Measurements from ENCODE around the gene P2RY14.

P2RY14 gene

GRCh38 chr3:151297429-151297828 lies 19.1 kb upstream of the P2RY14 start:
- no peak overlapping the region for H2BK12ac ChIP-seq (ENCODE audit: low read length in 2 of 2)
- H3K9ac ChIP-seq (ENCODE audit: low read length) = no peak overlapping the region
- no peak overlapping the region for H3K23ac ChIP-seq (ENCODE audit: low read length in 2 of 2)
- H3K79me1 ChIP-seq (replicated peaks; ENCODE audit: low read length, poor library complexity, severe bottlenecking) = no peaks in the 10 kb centered on the region
- no peak overlapping the region for H2BK15ac ChIP-seq (ENCODE audit: low read depth, poor library complexity, severe bottlenecking)
- peaks cover 3% of the 10 kb centered on the region for H3K4me1 ChIP-seq (ENCODE audit: control insufficient read depth, insufficient read depth, low read depth, low read length)
- no peak overlapping the region for H2BK5ac ChIP-seq (ENCODE audit: low read depth, low read length, poor library complexity, severe bottlenecking)
- no peak overlapping the region for H3K27ac ChIP-seq (ENCODE audit: low read length, poor library complexity, severe bottlenecking)
- no peak overlapping the region for H4K8ac ChIP-seq (ENCODE audit: low read length)
- no peaks in the 10 kb centered on the region for H3K36me3 ChIP-seq (ENCODE audit: control insufficient read depth in 1 of 2, insufficient read depth in 2 of 2, low read depth in 1 of 2, low read length in 2 of 2)
- H3K18ac ChIP-seq (ENCODE audit: low read depth in 1 of 2, low read length in 2 of 2) = no peak overlapping the region
- DNase-seq = no peak
- no peak overlapping the region for H2AFZ ChIP-seq (ENCODE audit: low read depth, low read length)
- H3K14ac ChIP-seq (ENCODE audit: low read length in 2 of 2) = no peak overlapping the region
- no peak overlapping the region for H4K91ac ChIP-seq (ENCODE audit: low read length)
- no peak overlapping the region for H2AK5ac ChIP-seq (ENCODE audit: low read length, severe bottlenecking)
- H2BK120ac ChIP-seq (ENCODE audit: low read depth, low read length) = no peak overlapping the region
- H3K4ac ChIP-seq (ENCODE audit: low read depth in 1 of 2, low read length in 2 of 2) = no peak overlapping the region
- H3K4me2 ChIP-seq (ENCODE audit: low read length, poor library complexity, severe bottlenecking) = no peak overlapping the region
- no peak overlapping the region for H3K4me3 ChIP-seq (ENCODE audit: insufficient read depth in 1 of 2, low read depth in 1 of 2, low read length in 2 of 2)
- H3K27me3 ChIP-seq (ENCODE audit: control insufficient read depth in 1 of 2, insufficient read depth in 1 of 2, low read length in 2 of 2) = no peaks in the 10 kb centered on the region
- WGBS = 60% methylated on average over 1 of the region's 2 CpGs
- H3K9me3 ChIP-seq (ENCODE audit: control insufficient read depth, low read length) = no peaks in the 10 kb centered on the region

GRCh38 chr3:151296226-151296625 lies 17.9 kb upstream of the P2RY14 start:
- Histone ChIP-seq H3K9me3 (ENCODE audit: control insufficient read depth, low read length) (no peaks in the 10 kb centered on the region), H3K9ac (ENCODE audit: low read length) (no peak overlapping the region), H3K4ac (ENCODE audit: low read depth in 1 of 2, low read length in 2 of 2) (no peak overlapping the region), H3K79me1 (replicated peaks; ENCODE audit: low read length, poor library complexity, severe bottlenecking) (no peaks in the 10 kb centered on the region), H2BK12ac (ENCODE audit: low read length in 2 of 2) (peak overlapping the region in 1 of 2 experiments; percentile 63), H2AFZ (ENCODE audit: low read depth, low read length) (no peak overlapping the region), H3K36me3 (ENCODE audit: control insufficient read depth in 1 of 2, insufficient read depth in 2 of 2, low read depth in 1 of 2, low read length in 2 of 2) (no peaks in the 10 kb centered on the region), H3K4me3 (ENCODE audit: insufficient read depth in 1 of 2, low read depth in 1 of 2, low read length in 2 of 2) (no peak overlapping the region), H4K8ac (ENCODE audit: low read length) (no peak overlapping the region), H4K91ac (ENCODE audit: low read length) (no peak overlapping the region), H3K18ac (ENCODE audit: low read depth in 1 of 2, low read length in 2 of 2) (no peak overlapping the region), H3K4me1 (ENCODE audit: control insufficient read depth, insufficient read depth, low read depth, low read length) (peaks cover 3% of the 10 kb centered on the region), H3K4me2 (ENCODE audit: low read length, poor library complexity, severe bottlenecking) (no peak overlapping the region), H3K27me3 (ENCODE audit: control insufficient read depth in 1 of 2, insufficient read depth in 1 of 2, low read length in 2 of 2) (no peaks in the 10 kb centered on the region), H2BK120ac (ENCODE audit: low read depth, low read length) (no peak overlapping the region), H2BK5ac (ENCODE audit: low read depth, low read length, poor library complexity, severe bottlenecking) (no peak overlapping the region), H2AK5ac (ENCODE audit: low read length, severe bottlenecking) (no peak overlapping the region), H3K14ac (ENCODE audit: low read length in 2 of 2) (no peak overlapping the region), H2BK15ac (ENCODE audit: low read depth, poor library complexity, severe bottlenecking) (no peak overlapping the region), H3K27ac (ENCODE audit: low read length, poor library complexity, severe bottlenecking) (no peak overlapping the region), H3K23ac (ENCODE audit: low read length in 2 of 2) (no peak overlapping the region)
- 100% methylated on average over 3 of the region's 3 CpGs for WGBS
- no peak for DNase-seq

- no peak overlapping the region for H4K8ac ChIP-seq (ENCODE audit: low read length)
- H2BK12ac ChIP-seq (ENCODE audit: low read length in 2 of 2) = peak overlapping the region in 1 of 2 experiments; percentile 52
- H2BK5ac ChIP-seq (ENCODE audit: low read depth, low read length, poor library complexity, severe bottlenecking) = no peak overlapping the region
- WGBS = 75% methylated on average over 6 of the region's 6 CpGs
- H3K14ac ChIP-seq (ENCODE audit: low read length in 2 of 2) = no peak overlapping the region
- no peak overlapping the region for H2BK120ac ChIP-seq (ENCODE audit: low read depth, low read length)
- H3K27me3 ChIP-seq (ENCODE audit: control insufficient read depth in 1 of 2, insufficient read depth in 1 of 2, low read length in 2 of 2) = no peaks in the 10 kb centered on the region
- DNase-seq = no peak
- H2AFZ ChIP-seq (ENCODE audit: low read depth, low read length) = no peak overlapping the region
- no peaks in the 10 kb centered on the region for H3K9me3 ChIP-seq (ENCODE audit: control insufficient read depth, low read length)
- no peaks in the 10 kb centered on the region for H3K36me3 ChIP-seq (ENCODE audit: control insufficient read depth in 1 of 2, insufficient read depth in 2 of 2, low read depth in 1 of 2, low read length in 2 of 2)
- H3K18ac ChIP-seq (ENCODE audit: low read depth in 1 of 2, low read length in 2 of 2) = no peak overlapping the region
- H3K4me3 ChIP-seq (ENCODE audit: insufficient read depth in 1 of 2, low read depth in 1 of 2, low read length in 2 of 2) = no peak overlapping the region
- no peak overlapping the region for H3K27ac ChIP-seq (ENCODE audit: low read length, poor library complexity, severe bottlenecking)
- no peak overlapping the region for H3K4me2 ChIP-seq (ENCODE audit: low read length, poor library complexity, severe bottlenecking)
- H2AK5ac ChIP-seq (ENCODE audit: low read length, severe bottlenecking) = no peak overlapping the region
- no peak overlapping the region for H2BK15ac ChIP-seq (ENCODE audit: low read depth, poor library complexity, severe bottlenecking)
- no peak overlapping the region for H3K9ac ChIP-seq (ENCODE audit: low read length)
- H4K91ac ChIP-seq (ENCODE audit: low read length) = no peak overlapping the region
- no peak overlapping the region for H3K23ac ChIP-seq (ENCODE audit: low read length in 2 of 2)
- H3K4ac ChIP-seq (ENCODE audit: low read depth in 1 of 2, low read length in 2 of 2) = peak overlapping the region in 1 of 2 experiments; percentile 37
- H3K4me1 ChIP-seq (ENCODE audit: control insufficient read depth, insufficient read depth, low read depth, low read length) = peaks cover 3% of the 10 kb centered on the region
- H3K79me1 ChIP-seq (replicated peaks; ENCODE audit: low read length, poor library complexity, severe bottlenecking) = no peaks in the 10 kb centered on the region
Measured at GRCh38 chr3:151293127-151293526, 14.8 kb upstream of the P2RY14 start.

- DNase-seq = peak; percentile 57
- Histone ChIP-seq H3K27ac (ENCODE audit: low read length, poor library complexity, severe bottlenecking) (no peak overlapping the region), H2AK5ac (ENCODE audit: low read length, severe bottlenecking) (no peak overlapping the region), H2BK12ac (ENCODE audit: low read length in 2 of 2) (no peak overlapping the region), H3K79me1 (replicated peaks; ENCODE audit: low read length, poor library complexity, severe bottlenecking) (no peaks in the 10 kb centered on the region), H3K4me2 (ENCODE audit: low read length, poor library complexity, severe bottlenecking) (no peak overlapping the region), H3K27me3 (ENCODE audit: control insufficient read depth in 1 of 2, insufficient read depth in 1 of 2, low read length in 2 of 2) (no peaks in the 10 kb centered on the region), H3K4me3 (ENCODE audit: insufficient read depth in 1 of 2, low read depth in 1 of 2, low read length in 2 of 2) (no peak overlapping the region), H2AFZ (ENCODE audit: low read depth, low read length) (no peak overlapping the region), H2BK15ac (ENCODE audit: low read depth, poor library complexity, severe bottlenecking) (no peak overlapping the region), H3K4ac (ENCODE audit: low read depth in 1 of 2, low read length in 2 of 2) (no peak overlapping the region), H3K36me3 (ENCODE audit: control insufficient read depth in 1 of 2, insufficient read depth in 2 of 2, low read depth in 1 of 2, low read length in 2 of 2) (no peaks in the 10 kb centered on the region), H2BK120ac (ENCODE audit: low read depth, low read length) (no peak overlapping the region), H3K23ac (ENCODE audit: low read length in 2 of 2) (no peak overlapping the region), H3K9ac (ENCODE audit: low read length) (no peak overlapping the region), H3K4me1 (ENCODE audit: control insufficient read depth, insufficient read depth, low read depth, low read length) (peaks cover 3% of the 10 kb centered on the region), H3K14ac (ENCODE audit: low read length in 2 of 2) (no peak overlapping the region), H3K9me3 (ENCODE audit: control insufficient read depth, low read length) (no peaks in the 10 kb centered on the region), H2BK5ac (ENCODE audit: low read depth, low read length, poor library complexity, severe bottlenecking) (no peak overlapping the region), H3K18ac (ENCODE audit: low read depth in 1 of 2, low read length in 2 of 2) (no peak overlapping the region), H4K8ac (ENCODE audit: low read length) (no peak overlapping the region), H4K91ac (ENCODE audit: low read length) (no peak overlapping the region)
- WGBS = 66% methylated on average over 3 of the region's 3 CpGs
Measured at GRCh38 chr3:151290673-151291072, 12.3 kb upstream of the P2RY14 start.
